OCI-LY3 (cell line): ENCODE results near the gene FANCE.

ENCODE experiments used
- CTCF ChIP-seq: fragments of 200-600, 300-600 bp; sonication (generic); IDR thresholded peaks from 2 replicates; pipeline ENCODE4 v1.5.1; 2014; ENCODE audit warnings: antibody characterized with exemption, low read length, low read depth
- EZH2phosphoT487 ChIP-seq: fragments of 200-600 bp; shearing (Covaris generic); IDR thresholded peaks from 2 replicates; pipeline ENCODE4 v1.6.1; 2018; ENCODE audit warnings: antibody characterized with exemption, mixed run types, low read depth

- no peak for TF ChIP-seq CTCF
- TF ChIP-seq EZH2phosphoT487 = no peak
Observed at GRCh38 chr6:35427435-35427834, 24.7 kb upstream of the FANCE start.
